ENCODE measurements around the gene CCL20. TPM values are rescaled to one million over a fixed set of nuclear protein-coding genes. Genes with fewer than 3 reads are reported as not detected.

CCL20 gene
- total and polyA plus RNA-seq, 3 donors from 2014 or later, result 0.55 to 0.99 (median 0.81) TPM

GRCh38 chr2:227822416-227823003 is 8.9 kb downstream of the CCL20 start:
- 81 to 84% methylated on average over 2 of the region's 2 CpGs for WGBS, 2 donors
- H3K27me3 ChIP-seq, result no peaks in the 10 kb centered on the region

DNA sequence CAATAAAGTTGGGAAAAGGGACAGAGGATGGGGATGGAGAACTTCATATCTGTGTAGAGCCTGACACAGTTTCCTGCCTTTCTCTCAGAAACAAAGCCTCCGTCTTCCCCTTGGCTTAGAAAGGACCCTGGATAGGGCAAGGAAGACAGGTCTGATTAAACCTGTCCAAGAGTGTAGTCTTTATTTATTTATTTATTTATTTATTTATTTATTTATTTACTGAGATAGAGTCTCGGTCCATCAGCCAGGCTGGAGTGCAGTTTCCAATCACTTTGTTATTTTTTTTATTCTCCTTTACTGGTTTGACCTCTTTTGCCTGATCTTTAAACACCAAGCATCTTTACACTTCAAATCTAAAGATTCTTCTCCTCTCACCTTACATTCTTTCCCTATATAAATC is 10.3 kb downstream of the CCL20 start:
- H3K4me3 ChIP-seq, result no peak overlapping the region
- no peaks in the 10 kb centered on the region for H3K27me3 ChIP-seq
- TF ChIP-seq POLR2A (IDR thresholded peaks at IDR 0.05), result no peak
- no peak for TF ChIP-seq CTCF (IDR thresholded peaks at IDR 0.05)
- H3K9me3 ChIP-seq, result no peaks in the 10 kb centered on the region
- H3K4me1 ChIP-seq, result no peaks in the 10 kb centered on the region
- no peak for DNase-seq
- H3K27ac ChIP-seq, result no peak overlapping the region
- H3K36me3 ChIP-seq (ENCODE audit: low read depth, missing control alignments), result no peaks in the 10 kb centered on the region
- intact Hi-C loops (cut with DNase I; ENCODE audit: low total_unique reads), result no loop called here
- WGBS, 2 donors, result 53 to 65% methylated on average over 2 of the region's 2 CpGs

More at GRCh38 chr2:227822416-227823003, 8.9 kb downstream of the CCL20 start:
- Histone ChIP-seq H3K4me1 (no peaks in the 10 kb centered on the region), H3K4me3 (no peak overlapping the region), H3K27ac (no peak overlapping the region), H3K36me3 (ENCODE audit: low read depth, missing control alignments) (no peaks in the 10 kb centered on the region), H3K9me3 (no peaks in the 10 kb centered on the region)
- TF ChIP-seq POLR2A (IDR thresholded peaks at IDR 0.05), result no peak
- TF ChIP-seq CTCF (IDR thresholded peaks at IDR 0.05), result no peak
- no peak for DNase-seq
- intact Hi-C loops (cut with DNase I; ENCODE audit: low total_unique reads), result no loop called here

GRCh38 chr2:227824711-227825110 is 11.1 kb downstream of the CCL20 start:
- DNase-seq, result no peak
- no peaks in the 10 kb centered on the region for H3K9me3 ChIP-seq
- H3K27ac ChIP-seq, result no peak overlapping the region
- intact Hi-C loops (cut with DNase I; ENCODE audit: low total_unique reads), result no loop called here
- 93 to 95% methylated on average over 7 of the region's 7 CpGs for WGBS, 2 donors
- H3K27me3 ChIP-seq, result no peaks in the 10 kb centered on the region
- no peaks in the 10 kb centered on the region for H3K36me3 ChIP-seq (ENCODE audit: low read depth, missing control alignments)
- TF ChIP-seq CTCF (IDR thresholded peaks at IDR 0.05) (no peak), POLR2A (IDR thresholded peaks at IDR 0.05) (no peak)
- H3K4me1 ChIP-seq, result no peaks in the 10 kb centered on the region
- H3K4me3 ChIP-seq, result no peak overlapping the region

DNA sequence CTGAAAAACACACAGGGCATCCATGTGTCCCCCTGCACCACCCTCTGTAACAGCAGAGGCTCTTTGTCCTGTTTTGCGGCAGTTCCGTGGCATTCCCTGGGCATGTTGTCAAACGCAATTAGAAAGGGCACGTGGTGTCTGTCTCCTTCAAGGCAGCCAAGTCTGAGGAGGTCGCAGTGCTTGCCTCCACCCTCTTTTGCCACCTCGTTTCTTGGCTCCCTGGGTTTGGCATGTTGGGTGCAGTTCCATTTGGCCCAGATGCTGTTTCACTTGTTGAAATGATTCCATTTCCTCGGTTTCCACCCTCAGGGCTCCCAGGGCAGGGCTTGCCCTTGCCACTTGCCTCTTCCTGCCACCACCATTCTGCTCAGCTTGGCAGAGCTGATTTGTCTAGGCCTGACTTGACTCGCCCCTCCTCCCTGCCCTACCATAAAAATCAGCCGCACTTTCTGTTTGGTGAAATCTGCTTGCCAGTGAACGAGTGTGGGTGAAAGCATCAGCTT is 12.4 kb downstream of the CCL20 start:
- no peak for DNase-seq
- Histone ChIP-seq H3K4me3 (no peak overlapping the region), H3K27ac (no peak overlapping the region), H3K36me3 (ENCODE audit: low read depth, missing control alignments) (no peaks in the 10 kb centered on the region), H3K9me3 (no peaks in the 10 kb centered on the region), H3K27me3 (no peaks in the 10 kb centered on the region), H3K4me1 (no peaks in the 10 kb centered on the region)
- intact Hi-C loops (cut with DNase I; ENCODE audit: low total_unique reads), result no loop called here
- 58 to 76% methylated on average over 10 of the region's 10 CpGs for WGBS, 2 donors
- TF ChIP-seq CTCF (IDR thresholded peaks at IDR 0.05) (no peak), POLR2A (IDR thresholded peaks at IDR 0.05) (no peak)

DNA sequence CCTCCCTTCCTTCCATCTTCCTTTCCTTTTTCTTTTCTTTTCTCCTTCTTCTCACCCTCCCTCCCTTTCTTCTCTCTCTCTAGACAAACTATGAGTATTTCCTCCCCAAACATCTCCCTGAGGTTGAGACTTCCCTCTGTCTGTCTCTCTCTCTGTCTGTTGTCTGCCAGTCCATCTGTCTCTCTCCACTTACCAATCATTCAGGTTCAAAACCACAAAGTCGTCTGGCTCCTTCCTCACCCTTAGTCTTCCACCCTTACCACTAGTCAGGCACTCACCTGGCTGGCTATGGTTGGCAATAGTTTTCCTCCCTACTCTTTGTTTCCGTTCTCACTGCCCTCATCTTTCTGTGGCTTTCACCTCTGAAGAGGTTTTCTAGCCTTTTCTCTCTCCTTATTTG is 12.9 kb downstream of the CCL20 start:
- 22 to 38% methylated on average over 2 of the region's 2 CpGs for WGBS, 2 donors
- intact Hi-C loops (cut with DNase I; ENCODE audit: low total_unique reads), result no loop called here
- Histone ChIP-seq H3K4me1 (no peaks in the 10 kb centered on the region), H3K4me3 (no peak overlapping the region), H3K9me3 (no peaks in the 10 kb centered on the region), H3K27ac (no peak overlapping the region), H3K27me3 (no peaks in the 10 kb centered on the region), H3K36me3 (ENCODE audit: low read depth, missing control alignments) (no peaks in the 10 kb centered on the region)
- TF ChIP-seq POLR2A (IDR thresholded peaks at IDR 0.05), result no peak
- no peak for TF ChIP-seq CTCF (IDR thresholded peaks at IDR 0.05)
- no peak for DNase-seq
